H9 (cell line): Measurements from ENCODE around the gene THOC3. TPM values are rescaled to one million over a fixed set of nuclear protein-coding genes. Genes with fewer than 3 reads are reported as not detected.

Source experiments
- DNase-seq: peaks from one replicate; pipeline ENCODE4 v3.0.0-alpha.2; 2017
- H2AFZ ChIP-seq: one replicate; pipeline ENCODE4 v1.6.1; 2013; ENCODE audit warnings: mild to moderate bottlenecking, low read length, control low read depth, moderate library complexity
- H2AK5ac ChIP-seq: 2 replicates; pipeline ENCODE4 v1.6.1; 2013; ENCODE audit warnings: low read length, control low read depth, mixed read lengths; ENCODE audit not compliant: insufficient read length
- H2BK120ac ChIP-seq: one replicate; pipeline ENCODE4 v1.6.1; 2013; ENCODE audit warnings: low read depth, mild to moderate bottlenecking, low read length, control low read depth, inconsistent platforms; ENCODE audit not compliant: poor library complexity, severe bottlenecking
- H2BK12ac ChIP-seq: 2 replicates; pipeline ENCODE4 v1.6.1; 2013; ENCODE audit warnings: low read length, control low read depth, mixed read lengths, low read depth; ENCODE audit not compliant: insufficient read length
- H2BK15ac ChIP-seq: 2 replicates; pipeline ENCODE4 v1.6.1; 2013; ENCODE audit warnings: low read depth, low read length, control low read depth
- H2BK20ac ChIP-seq: one replicate; pipeline ENCODE4 v1.6.1; 2013; ENCODE audit warnings: low read depth, mild to moderate bottlenecking, low read length, control low read depth, inconsistent platforms; ENCODE audit not compliant: poor library complexity, severe bottlenecking
- H2BK5ac ChIP-seq: 2 replicates; pipeline ENCODE4 v1.6.1; 2013; ENCODE audit warnings: low read length, control low read depth, mixed read lengths; ENCODE audit not compliant: insufficient read length
- H3K14ac ChIP-seq: 2 replicates; pipeline ENCODE4 v1.6.1; 2013; ENCODE audit warnings: low read length, control low read depth; ENCODE audit not compliant: insufficient read depth
- H3K18ac ChIP-seq: 2 replicates; pipeline ENCODE4 v1.6.1; 2013; ENCODE audit warnings: low read depth, mild to moderate bottlenecking, mixed read lengths, low read length, control low read depth; ENCODE audit not compliant: insufficient read length
- H3K23ac ChIP-seq: 2 replicates; pipeline ENCODE4 v1.6.1; 2013; ENCODE audit warnings: low read length, control low read depth, mixed read lengths, low read depth; ENCODE audit not compliant: insufficient read length
- H3K23me2 ChIP-seq: 2 replicates; pipeline ENCODE4 v1.6.1; 2013; ENCODE audit warnings: low read depth, mild to moderate bottlenecking, mixed read lengths, low read length, control low read depth; ENCODE audit not compliant: insufficient read length, poor library complexity, severe bottlenecking
- H3K27ac ChIP-seq: 2 replicates; pipeline ENCODE4 v1.5.1; 2013; ENCODE audit warnings: low read length, control low read depth, mixed read lengths, low read depth; ENCODE audit not compliant: insufficient read length
- H3K27me3 ChIP-seq: 2 replicates; pipeline ENCODE4 v1.6.1; 2013; ENCODE audit warnings: low read length, control low read depth, inconsistent platforms; ENCODE audit not compliant: insufficient read depth
- H3K4ac ChIP-seq: 2 replicates; pipeline ENCODE4 v1.6.1; 2013; ENCODE audit warnings: low read depth, mild to moderate bottlenecking, control low read depth, inconsistent platforms, low read length, moderate library complexity
- H3K4me1 ChIP-seq: 2 replicates; pipeline ENCODE4 v1.6.1; 2013; ENCODE audit warnings: low read length, control low read depth, inconsistent platforms; ENCODE audit not compliant: insufficient read depth
- H3K4me2 ChIP-seq: 2 replicates; pipeline ENCODE4 v1.6.1; 2013; ENCODE audit warnings: low read length, control low read depth, mixed read lengths; ENCODE audit not compliant: insufficient read length, insufficient read depth
- H3K56ac ChIP-seq: 2 replicates; pipeline ENCODE4 v1.6.1; 2013; ENCODE audit warnings: low read depth, mild to moderate bottlenecking, mixed read lengths, low read length, control low read depth; ENCODE audit not compliant: insufficient read length
- H3K79me1 ChIP-seq: 2 replicates; pipeline ENCODE4 v1.6.1; 2013; ENCODE audit warnings: low read depth, mild to moderate bottlenecking, moderate library complexity, low read length, control low read depth, inconsistent platforms; ENCODE audit not compliant: insufficient read depth, poor library complexity, severe bottlenecking
- H3K79me2 ChIP-seq: 2 replicates; pipeline ENCODE4 v1.6.1; 2013; ENCODE audit warnings: low read length, control low read depth, inconsistent platforms; ENCODE audit not compliant: insufficient read depth
- H3K9ac ChIP-seq: 2 replicates; pipeline ENCODE4 v1.6.1; 2013; ENCODE audit warnings: low read length, control low read depth, mixed read lengths; ENCODE audit not compliant: insufficient read length; ENCODE audit errors: extremely low read depth
- H3K9me3 ChIP-seq: one replicate; pipeline ENCODE4 v1.6.1; 2013; ENCODE audit warnings: low read depth, low read length, inconsistent platforms; ENCODE audit not compliant: control insufficient read depth
- H3T11ph ChIP-seq: one replicate; pipeline ENCODE4 v1.6.1; 2013; ENCODE audit warnings: mild to moderate bottlenecking, low read length, control low read depth, inconsistent platforms
- H4K20me1 ChIP-seq: one replicate; pipeline ENCODE4 v1.6.1; 2013; ENCODE audit not compliant: control insufficient read depth, insufficient read length, insufficient read depth
- H4K5ac ChIP-seq: 2 replicates; pipeline ENCODE4 v1.6.1; 2013; ENCODE audit warnings: low read depth, mild to moderate bottlenecking, mixed read lengths, low read length, control low read depth; ENCODE audit not compliant: insufficient read length
- H4K8ac ChIP-seq: replicated peaks from 2 replicates; pipeline ENCODE4 v1.6.1; 2013; ENCODE audit warnings: low read length, control low read depth, mixed read lengths, low read depth; ENCODE audit not compliant: insufficient read length
- H4K91ac ChIP-seq: 2 replicates; pipeline ENCODE4 v1.6.1; 2013; ENCODE audit warnings: low read depth, mild to moderate bottlenecking, moderate library complexity, mixed read lengths, low read length, control low read depth; ENCODE audit not compliant: insufficient read length
- H3K27ac Mint-ChIP-seq, 3 experiments: 2 replicates in 2 of 3; 3 replicates in 1 of 3; pipeline ENCODE4 v1.8.0; 2020 to 2021; ENCODE audit warnings: mixed read lengths in 3 of 3, mild to moderate bottlenecking in 1 of 3, moderate library complexity in 1 of 3
- H3K27me3 Mint-ChIP-seq: 2 replicates; pipeline ENCODE4 v1.8.0; 2021; ENCODE audit warnings: low read depth, mild to moderate bottlenecking, moderate library complexity, mixed read lengths
- H3K36me3 Mint-ChIP-seq, 3 experiments: 2 replicates in 2 of 3; 3 replicates in 1 of 3; pipeline ENCODE4 v1.8.0; 2020 to 2021; ENCODE audit warnings: low read depth in 3 of 3, mixed read lengths in 3 of 3; ENCODE audit not compliant: insufficient read depth in 1 of 3
- H3K4me1 Mint-ChIP-seq, 2 experiments: 2 replicates each; pipeline ENCODE4 v1.8.0; 2020; ENCODE audit warnings: mixed read lengths in 2 of 2
- H3K4me3 Mint-ChIP-seq, 2 experiments: 2 replicates in 1 of 2; 3 replicates in 1 of 2; pipeline ENCODE4 v1.8.0; 2020 to 2021; ENCODE audit warnings: mild to moderate bottlenecking in 2 of 2, mixed read lengths in 2 of 2, moderate library complexity in 1 of 2
- H3K9me3 Mint-ChIP-seq, 2 experiments: 2 replicates in 1 of 2; 3 replicates in 1 of 2; pipeline ENCODE4 v1.8.0; 2020; ENCODE audit warnings: mild to moderate bottlenecking in 2 of 2, mixed read lengths in 2 of 2, moderate library complexity in 1 of 2
- CTCF ChIP-seq: fragments of 200-600 bp; sonication (generic); conservative IDR thresholded peaks from 3 replicates; pipeline ENCODE4 v1.8.0; 2021; ENCODE audit warnings: antibody characterized with exemption, mild to moderate bottlenecking
- WGBS: extraction: QIAGEN DNeasy Blood & Tissue Kit; methylation state at CpG from one replicate; pipeline ENCODE4 v1.1.7; 2013; ENCODE audit warnings: missing lambda C conversion rate, low lambda C conversion rate, mixed read lengths; ENCODE audit not compliant: insufficient read length; ENCODE audit errors: extremely low coverage; 5-methylcytosine and 5-hydroxymethylcytosine counted together
- total RNA-seq: library from RNA; stranded (reverse); gene quantifications from 2 replicates; pipeline ENCODE4 v1.2.1, GENCODE V29; 2021

The THOC3 gene
- total RNA-seq, 1 experiment from 2014 or later, result 123 TPM

- H3K9me3 ChIP-seq, result no peaks in the 10 kb centered on the region
- H3K4me1 ChIP-seq, result no peaks in the 10 kb centered on the region
- no peaks in the 10 kb centered on the region for H3K27me3 Mint-ChIP-seq
- H3K18ac ChIP-seq, result no peak overlapping the region
- H3K9me3 Mint-ChIP-seq, result no peaks in the 10 kb centered on the region
- peak overlapping the region in 1 of 3 experiments; percentile 2; a peak in 1 of 7 replicates for H3K27ac Mint-ChIP-seq
- WGBS, result no CpG with 5 or more reads among the region's 9 CpGs
- no peak overlapping the region for H2BK120ac ChIP-seq
- H3K79me2 ChIP-seq, result no peaks in the 10 kb centered on the region
- H4K8ac ChIP-seq, result no peak overlapping the region
- no peak overlapping the region for H3K56ac ChIP-seq
- DNase-seq, result no peak
- no peak overlapping the region for H2BK5ac ChIP-seq
- no peak overlapping the region for H3K14ac ChIP-seq
- H3T11ph ChIP-seq, result no peak overlapping the region
- H3K23ac ChIP-seq, result no peak overlapping the region
- peaks cover 3 to 11% (median 4%) of the 10 kb centered on the region in 3 experiments; a peak in 5 of 7 replicates for H3K36me3 Mint-ChIP-seq
- no peak overlapping the region for H3K4ac ChIP-seq
- peaks cover 0 to 11% of the 10 kb centered on the region in 2 experiments; a peak in 2 of 4 replicates for H3K4me1 Mint-ChIP-seq
- H3K4me2 ChIP-seq, result no peak overlapping the region
- no peak overlapping the region for H4K91ac ChIP-seq
- H3K27me3 ChIP-seq, result no peaks in the 10 kb centered on the region
- H2BK20ac ChIP-seq, result no peak overlapping the region
- H4K20me1 ChIP-seq, result no peaks in the 10 kb centered on the region
- H3K9ac ChIP-seq, result no peak overlapping the region
- H2BK15ac ChIP-seq, result no peak overlapping the region
- H3K79me1 ChIP-seq, result no peaks in the 10 kb centered on the region
- no peak overlapping the region for H4K5ac ChIP-seq
- H3K27ac ChIP-seq, result no peak overlapping the region
- no peak overlapping the region for H2BK12ac ChIP-seq
- H3K4me3 Mint-ChIP-seq, result no peak overlapping the region
- TF ChIP-seq CTCF, result no peak
- no peak overlapping the region for H2AFZ ChIP-seq
- H2AK5ac ChIP-seq, result no peak overlapping the region
- H3K23me2 ChIP-seq, result no peaks in the 10 kb centered on the region
Observed at GRCh38 chr5:175921061-175921730, 46.9 kb downstream of the THOC3 start.
